LHCN-M2 (cell line): ENCODE measurements around the gene DAO. TPM values are rescaled to one million over a fixed set of nuclear protein-coding genes. Genes with fewer than 3 reads are reported as not detected.
"Not testable (repeated sequence)": the region's sequence is repeated elsewhere in the genome, so short reads cannot be mapped to it uniquely, and the experiment has no call there.

Experiments
- DNase-seq: peaks from one replicate; pipeline ENCODE4 v3.0.0-alpha.2; 2012; ENCODE audit warnings: low read depth
- total RNA-seq: library from RNA; depleted of rRNA; stranded (reverse); fragments of >200 nt; gene quantifications from 2 replicates; pipeline ENCODE4 v1.2.3, GENCODE V29; 2014

Gene DAO
- total RNA-seq, 1 experiment from 2014 or later = not detected

DNA sequence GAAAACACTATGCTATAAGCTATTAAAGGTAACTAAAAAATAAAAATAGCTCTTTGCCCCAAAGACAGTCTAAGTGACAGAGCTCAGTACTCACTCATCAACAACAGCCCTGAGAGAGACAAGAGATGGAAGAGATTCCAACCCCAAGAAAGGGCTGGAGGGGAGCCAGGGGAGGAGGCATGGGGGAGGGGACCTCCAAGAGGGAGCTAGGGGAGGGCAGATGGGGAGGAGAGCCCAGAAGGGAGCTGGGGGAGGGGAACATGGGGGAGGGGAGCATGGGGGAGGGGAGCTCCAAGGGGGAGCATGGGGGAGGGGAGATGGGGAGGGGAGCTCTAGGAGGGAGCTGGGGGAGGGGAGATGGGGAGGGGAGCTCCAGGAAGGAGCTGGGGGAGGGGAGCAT is 30.2 kb upstream of the DAO start:
- DNase-seq = peak; percentile 37

DNA sequence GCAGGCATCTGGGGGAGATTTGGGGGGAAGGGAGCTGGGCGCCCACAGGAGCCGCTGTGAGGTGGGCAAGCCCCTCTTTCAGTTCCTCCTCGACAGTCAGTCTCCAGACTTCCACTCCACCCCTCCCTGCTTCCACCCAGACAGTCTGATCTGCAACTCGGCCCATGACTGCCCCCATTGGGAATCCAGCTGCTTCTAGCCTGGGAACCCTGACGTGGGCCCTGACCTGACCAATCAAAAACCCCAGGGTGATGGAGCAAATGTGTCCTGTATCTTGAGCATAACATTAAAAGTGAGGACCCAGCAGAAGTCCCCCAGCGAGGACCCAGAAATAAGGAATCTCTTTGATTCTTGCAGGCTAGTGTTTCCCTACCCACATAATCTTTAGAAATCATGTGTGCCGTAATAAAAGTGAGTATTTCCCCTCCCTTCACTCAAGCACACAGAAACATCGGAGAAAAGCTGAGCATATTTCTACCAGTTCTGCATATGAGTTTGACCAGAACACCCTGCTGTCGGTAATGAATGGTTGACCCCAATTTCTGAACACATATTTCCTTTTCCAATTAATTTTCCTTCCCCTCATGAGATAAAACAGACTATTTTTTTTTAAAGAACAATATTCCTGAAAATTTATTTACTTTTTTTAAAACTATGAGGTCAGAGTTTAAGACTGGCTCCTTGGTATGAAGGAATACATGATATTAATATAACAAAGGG is 28.9 kb upstream of the DAO start:
- DNase-seq = peak; percentile 87

DNA sequence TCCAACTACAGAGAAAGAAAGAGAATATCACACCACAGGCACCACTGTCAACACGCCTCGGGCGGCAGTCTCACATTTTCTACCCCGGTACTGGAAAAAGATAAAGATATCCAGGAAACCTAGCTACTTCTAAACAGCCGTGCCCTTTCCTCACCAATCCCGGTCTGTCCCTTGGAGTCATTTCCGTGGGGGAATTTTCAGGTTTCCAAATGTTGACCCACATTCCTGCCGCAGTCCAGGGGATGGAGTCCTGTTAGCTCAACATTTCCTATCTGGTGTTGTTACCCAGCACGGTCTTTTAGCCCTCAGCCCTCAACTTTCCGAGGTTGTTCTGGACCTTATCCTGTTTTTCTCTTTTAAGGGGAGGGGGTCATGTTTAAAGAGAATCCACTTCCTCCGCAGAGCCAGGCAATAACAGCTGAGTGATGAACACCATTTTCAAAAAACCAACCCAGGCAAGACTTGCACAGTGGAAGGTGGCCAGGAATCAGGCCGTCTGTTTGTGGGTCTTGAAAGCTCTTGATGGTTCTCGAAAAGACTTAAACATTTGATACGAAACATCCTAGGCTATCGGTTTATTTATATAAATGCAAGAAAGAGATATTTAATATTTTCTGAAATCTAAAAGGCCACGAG is 27.1 kb upstream of the DAO start:
- no peak for DNase-seq

DNA sequence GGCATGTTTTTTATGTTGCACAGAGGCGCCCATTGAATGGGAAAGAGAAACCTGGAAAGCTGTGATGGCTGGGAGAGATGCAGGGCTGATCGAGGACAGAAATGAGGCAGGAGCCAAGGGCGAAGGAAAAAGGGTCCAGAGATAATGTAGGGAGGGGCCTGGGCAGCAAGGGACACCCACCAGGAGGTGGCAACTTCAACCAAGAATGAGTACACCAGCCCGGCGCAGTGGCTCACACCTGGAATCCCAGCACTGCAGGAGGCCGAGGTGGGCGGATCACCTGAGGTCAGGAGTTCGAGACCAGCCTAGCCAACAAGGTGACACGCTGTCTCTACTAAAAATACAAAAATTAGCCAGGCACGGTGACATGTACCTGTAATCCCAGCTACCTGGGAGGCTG is 26.5 kb upstream of the DAO start:
- no peak for DNase-seq

DNA sequence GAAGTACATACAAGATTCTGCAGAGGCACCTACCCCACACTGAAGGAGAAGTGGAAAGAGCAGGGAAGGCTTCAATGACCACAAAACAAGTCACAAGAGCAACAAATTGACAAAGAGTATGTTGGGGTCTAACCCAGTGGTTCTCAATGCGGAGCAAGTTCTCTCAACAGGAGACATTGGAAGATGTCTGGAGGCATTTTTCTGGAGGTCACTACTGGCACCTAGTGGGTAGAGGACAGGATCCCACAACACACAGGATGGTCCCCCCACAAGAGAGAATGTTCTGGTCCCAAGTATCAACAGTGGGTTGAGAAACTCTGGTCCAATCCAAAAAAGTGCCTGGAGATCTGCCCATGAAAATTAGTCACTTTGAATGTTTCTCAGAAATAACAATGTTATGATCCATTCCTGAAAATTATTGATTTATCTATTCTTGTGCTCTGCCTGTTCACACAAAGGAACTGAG is 25.9 kb upstream of the DAO start:
- DNase-seq = peak; percentile 91

DNA sequence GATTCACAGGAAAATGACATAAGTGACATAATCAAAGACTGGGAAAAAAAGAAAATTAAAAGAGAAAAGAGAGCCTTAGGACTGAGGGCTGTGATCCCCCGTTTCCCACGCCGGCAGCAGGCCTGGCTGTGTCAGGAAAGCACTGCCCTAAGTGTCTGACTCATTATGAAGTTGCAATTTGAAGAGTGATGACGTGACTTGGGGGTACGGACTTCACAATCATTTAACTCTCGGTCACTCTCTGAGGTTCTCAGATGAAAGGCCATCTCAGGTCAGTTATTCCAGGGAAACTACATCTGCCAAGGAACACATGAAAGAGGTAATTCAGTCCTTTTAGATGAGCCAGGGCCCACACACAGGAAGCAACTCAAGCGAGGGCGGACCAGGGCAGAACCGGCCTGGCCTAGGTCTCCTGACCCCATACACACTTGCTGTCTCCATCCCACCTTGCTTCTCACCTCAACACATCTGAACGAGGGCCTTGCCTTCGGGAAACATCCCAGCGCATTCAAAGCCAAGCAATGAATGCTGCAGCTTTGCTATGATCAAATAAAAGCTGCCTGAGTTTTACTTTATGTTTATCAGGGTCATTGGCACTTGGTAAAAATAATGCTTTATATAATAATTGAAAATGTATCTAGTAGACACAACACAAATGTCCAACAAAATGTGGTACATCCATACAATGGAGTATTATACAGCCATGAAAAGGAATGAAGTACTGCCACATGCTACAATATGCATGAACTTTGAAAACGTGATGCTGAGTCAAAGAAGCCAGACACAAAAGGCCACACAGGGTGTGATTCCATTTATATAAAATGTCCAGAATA is 25.2 kb upstream of the DAO start:
- peak; percentile 99 for DNase-seq

DNA sequence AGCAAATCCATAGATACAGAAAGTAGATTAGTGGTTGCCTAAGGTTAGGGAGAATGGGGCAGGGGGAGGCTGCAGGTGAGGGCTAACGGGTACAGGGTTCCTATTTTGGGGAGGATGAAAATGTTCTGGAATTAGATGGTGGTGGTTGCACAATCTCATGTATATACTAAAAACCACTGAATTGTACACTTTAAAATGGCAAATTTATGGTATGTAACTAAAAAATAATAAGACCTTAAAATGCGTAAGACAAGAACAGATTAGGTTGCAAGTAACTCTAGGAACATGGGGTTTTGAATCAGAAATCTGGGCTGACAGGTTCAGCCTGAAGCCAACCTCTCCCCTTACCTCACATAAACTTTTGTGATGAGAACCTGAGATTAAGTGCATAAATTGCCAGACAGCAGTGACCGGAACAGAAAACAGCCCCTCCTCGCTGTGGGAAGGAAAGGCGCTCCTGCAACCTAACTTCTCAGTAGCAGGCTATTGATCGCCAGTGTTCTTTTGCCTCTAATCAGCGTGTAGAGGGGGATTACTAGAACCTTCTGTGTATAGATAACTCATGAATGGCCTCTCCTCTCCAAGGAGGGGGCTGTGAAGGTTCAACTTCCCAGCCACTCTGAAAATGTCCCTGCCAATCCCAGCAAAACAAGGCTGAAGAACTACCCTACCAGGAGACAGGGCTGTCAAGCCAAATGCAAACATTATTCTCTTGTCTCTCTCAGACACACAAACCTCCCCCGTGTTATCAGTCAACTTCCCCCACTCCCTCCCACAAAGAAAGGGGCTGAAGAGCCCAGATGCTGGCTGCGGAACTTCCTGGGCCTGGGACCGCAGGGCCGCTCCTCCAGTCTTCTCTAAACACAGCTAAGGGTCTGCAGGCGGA is 24.4 kb upstream of the DAO start:
- no peak for DNase-seq

DNA sequence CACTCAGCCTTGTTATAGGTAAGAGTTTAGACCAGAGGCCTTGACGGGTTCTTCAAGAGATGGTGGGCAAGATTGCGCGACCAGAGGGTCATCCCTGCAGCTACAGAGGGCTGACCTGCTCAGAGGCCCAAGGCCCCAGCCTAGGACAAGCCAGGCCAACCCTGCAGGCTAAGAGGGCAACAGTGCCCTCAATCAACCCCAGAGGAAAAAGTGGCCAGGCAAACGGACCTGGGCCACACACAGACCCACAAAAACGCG is 23.8 kb upstream of the DAO start:
- no peak for DNase-seq

DNA sequence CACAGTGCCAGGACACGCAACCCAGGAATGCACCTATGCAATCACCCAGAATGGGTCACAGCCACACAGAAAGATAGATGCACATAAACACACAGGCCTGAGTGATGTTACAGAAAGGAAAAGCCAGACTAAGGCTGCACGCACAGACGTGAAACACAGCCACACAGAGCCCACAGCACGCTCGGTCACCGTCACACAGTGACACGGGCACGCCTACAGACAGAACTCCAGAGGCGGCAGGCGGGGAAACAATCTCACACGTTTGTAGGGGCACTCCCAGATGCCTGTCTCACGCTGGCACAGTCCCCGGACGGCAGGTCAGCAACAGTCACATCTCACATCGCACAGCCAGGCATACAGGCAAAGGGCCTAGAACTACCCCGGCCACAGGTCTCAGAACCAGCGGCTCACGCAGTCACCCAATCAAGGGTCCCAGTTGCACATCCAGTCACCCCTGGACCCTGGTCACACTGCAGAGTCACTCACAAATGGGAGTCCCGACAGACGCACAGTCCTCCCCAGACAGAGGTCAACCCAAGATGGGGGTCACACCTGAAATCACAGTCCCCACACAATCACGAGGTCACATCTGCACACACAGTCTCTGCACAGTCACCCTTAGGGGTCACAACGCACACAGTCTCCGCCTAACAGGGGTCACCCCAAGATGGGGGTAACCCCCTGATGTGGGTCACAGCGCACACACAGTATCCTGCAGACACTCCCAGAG is 23.3 kb upstream of the DAO start:
- peak; percentile 61 for DNase-seq

DNA sequence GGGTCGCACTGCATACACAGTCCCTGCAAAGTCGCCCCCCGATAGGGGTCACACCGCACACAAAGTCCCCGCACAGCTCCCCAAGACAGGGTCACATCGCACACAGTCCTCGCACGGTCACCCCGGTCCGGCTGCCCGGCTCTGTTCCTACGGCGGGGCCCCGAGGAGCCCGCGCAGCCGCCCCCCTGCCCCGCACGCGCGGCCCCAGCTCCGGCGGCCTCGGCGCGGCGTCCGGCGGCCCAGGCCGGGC is 22.8 kb upstream of the DAO start:
- no peak for DNase-seq

DNA sequence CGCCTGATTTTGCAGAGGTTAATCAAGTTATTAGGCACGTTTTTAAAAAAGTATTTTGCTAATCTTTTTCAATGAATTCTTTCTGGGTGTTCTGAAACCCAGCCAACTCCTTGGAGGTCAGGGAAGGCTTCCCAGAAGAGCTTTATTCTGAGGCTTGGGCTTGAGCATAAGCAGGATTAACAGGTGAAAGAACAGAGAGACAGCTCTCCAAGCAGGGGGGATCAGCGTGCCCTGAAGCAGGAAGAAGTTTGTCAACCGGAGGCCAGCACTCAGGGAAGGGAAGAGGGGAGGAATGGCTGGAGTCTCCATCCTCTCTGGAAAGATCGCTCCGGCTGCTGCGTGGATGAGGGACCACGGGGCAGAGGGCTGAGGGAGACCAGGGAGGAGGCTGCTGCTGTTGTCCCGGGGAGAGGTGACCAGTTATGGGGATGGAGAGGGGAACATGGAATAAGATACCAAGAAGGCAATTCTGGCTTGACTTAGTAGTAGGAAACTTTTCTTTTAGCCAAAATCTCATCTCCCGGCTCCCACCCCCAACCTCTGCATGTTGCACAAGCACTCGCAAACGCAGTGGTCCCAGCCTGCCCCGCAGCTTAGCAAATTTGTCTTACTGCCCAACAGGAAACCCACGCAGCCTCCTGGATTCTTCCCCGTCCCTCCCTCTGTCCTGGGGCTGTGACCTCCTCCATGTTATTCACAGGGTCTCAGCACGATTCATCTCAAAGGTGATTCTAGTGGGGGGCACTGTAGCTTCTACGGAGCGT is 21.4 kb upstream of the DAO start:
- DNase-seq = no peak

DNA sequence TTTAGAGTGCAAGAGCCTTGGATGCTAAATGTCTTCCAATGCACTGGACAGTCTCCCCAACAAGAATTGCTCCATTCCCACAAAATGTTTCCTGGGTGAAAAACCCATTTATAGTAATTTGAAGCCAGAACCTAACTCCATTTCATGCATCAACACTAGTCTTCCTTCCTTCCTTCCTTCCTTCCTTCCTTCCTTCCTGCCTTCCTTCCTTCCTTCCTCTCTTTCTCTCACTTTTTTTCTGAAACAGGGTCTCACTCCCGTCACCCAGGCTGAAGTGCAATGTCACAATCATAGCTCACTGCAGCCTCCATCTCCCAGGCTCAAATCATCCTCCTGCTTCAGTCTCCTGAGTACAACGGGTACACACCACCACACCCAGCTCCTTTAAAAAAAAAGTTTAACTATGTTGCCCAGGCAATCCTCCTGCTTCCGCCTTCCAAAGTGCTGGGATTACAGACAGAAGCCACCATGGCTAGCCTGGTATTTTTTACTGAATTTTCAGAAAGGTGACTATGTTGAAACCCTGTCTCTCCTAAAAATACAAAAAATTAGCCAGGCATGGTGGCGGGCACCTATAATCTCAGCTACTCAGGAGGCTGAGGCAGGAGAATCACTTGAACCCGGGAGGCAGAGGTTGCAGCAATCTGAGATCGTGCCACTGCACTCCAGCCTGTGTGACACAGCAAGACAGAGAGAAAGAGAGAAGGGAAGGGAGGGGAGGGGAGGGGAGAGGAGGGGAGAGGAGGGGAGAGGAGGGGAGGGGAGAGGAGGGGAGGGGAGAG is 20.6 kb upstream of the DAO start:
- not testable (repeated sequence) for DNase-seq

DNA sequence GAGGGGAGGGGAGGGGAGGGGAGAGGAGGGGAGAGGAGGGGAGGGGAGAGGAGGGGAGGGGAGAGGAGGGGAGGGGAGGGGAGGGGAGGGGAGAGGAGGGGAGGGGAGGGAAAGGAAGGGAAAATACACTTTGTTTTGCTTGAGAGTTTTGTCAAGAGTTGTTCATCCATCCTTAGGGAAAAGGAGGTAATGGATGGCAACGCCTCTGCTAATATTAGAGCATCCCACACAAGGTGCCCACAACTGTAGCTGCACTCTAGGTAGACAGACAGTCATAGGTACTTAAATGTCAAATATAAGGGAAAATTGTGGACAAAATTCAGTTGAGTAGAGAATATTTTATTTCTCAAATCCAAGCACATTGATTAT is 20.0 kb upstream of the DAO start:
- no peak for DNase-seq

DNA sequence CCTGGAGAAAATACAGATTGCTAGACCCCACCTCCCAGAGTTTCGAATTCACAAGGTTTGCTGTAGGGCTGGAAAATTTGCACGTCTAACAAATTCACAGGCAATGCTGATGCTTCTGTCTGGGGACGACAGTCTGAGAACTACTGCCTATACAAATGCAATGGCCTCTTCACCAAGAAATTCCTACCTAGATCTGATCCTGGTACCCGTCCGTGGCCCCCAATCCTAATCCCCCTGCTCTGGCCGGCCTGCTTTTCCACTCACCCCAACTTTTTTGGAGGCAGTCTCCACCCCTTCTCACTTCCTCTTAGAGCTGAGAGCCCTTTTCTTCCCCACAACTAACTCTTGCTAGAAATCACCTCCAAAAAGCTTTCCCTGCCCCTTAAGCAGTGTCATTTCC is 19.4 kb upstream of the DAO start:
- DNase-seq = no peak

DNA sequence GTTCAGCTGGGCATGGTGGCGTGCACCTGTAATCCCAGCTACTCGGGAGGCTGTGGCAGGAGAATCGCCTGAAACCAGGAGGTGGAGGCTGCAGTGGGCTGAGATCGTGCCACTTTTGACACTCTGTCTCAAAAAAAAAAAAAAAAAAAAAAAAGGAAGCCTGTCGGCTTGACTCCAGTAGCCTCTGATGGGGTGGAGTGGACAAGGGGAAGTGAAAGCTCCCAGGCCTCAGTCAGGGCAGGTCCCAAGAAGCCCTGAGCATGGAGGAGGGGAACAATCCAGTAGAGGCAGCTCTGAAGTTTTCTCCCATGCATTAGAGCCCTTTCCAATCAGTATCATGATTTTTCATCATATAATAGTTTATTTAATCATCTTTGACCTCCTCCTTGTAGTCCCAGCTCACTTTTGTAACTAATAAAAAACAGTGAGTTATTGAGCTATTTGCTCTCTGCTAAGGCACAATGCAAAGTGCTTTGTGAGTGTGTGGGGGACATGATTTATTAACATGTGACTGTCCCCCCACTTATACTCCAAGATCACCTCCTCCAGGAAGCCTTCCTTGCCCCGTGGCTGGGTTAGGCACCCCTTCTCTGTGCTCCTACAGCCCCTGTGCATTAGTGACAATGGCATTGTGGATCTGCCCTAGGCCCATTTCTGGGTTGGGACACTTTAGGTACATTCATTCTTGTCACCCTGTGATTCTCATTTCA is 17.9 kb upstream of the DAO start:
- DNase-seq = no peak

DNA sequence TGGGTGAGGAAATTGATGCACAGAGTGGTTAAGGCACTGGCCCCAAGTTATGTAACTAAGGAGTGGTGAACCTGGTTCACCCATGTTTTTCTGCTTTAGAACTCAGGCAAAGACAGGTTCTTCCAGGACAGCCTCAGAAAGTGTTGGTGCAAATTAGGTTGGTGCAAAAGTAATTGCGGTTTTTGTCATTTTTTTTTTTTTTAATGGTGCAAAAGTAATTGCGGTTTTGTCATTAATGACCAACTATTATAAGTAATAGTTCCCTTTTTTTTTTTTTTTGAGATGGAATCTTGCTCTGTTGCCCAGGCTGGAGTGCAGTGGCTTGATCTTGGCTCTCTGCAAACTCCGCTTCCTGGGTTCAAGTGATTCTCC is 17.3 kb upstream of the DAO start:
- no peak for DNase-seq

DNA sequence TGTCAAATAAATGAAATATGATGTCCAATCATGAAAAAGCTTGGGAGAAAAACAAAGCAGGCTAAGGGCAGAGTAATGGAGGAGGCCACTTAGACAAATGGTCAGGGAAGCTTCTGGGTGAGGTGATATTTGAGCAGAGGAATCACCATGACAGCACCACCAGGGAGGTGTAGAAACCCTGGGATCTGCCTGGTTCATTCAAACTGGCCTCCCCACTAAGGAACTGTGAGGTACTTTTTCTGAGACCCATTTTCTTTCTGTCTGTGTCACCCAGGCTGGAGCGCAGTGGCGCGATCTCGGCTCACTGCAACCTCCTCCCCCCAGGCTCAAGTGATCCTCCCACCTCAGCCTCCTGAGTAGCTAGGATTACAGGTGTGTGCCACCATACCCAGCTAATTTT is 14.7 kb upstream of the DAO start:
- DNase-seq = no peak

DNA sequence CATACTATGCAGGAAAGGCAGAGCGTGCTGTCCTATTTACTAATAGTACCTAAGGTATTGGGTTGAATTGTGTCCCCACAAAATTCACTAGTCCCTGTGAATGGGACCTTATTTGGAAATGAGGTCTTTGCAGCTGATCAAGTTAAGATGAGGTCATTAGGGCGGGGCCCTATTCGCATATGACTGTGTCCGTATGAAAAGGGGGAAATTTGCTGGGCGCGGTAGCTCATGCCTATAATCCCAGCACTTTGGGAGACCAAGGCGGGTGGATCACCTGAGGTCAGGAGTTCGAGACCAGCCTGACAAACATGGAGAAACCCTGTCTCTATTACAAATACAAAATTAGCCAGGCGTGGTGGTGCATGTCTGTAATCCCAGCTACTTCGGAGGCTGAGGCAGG is 13.8 kb upstream of the DAO start:
- DNase-seq = not testable (repeated sequence)

DNA sequence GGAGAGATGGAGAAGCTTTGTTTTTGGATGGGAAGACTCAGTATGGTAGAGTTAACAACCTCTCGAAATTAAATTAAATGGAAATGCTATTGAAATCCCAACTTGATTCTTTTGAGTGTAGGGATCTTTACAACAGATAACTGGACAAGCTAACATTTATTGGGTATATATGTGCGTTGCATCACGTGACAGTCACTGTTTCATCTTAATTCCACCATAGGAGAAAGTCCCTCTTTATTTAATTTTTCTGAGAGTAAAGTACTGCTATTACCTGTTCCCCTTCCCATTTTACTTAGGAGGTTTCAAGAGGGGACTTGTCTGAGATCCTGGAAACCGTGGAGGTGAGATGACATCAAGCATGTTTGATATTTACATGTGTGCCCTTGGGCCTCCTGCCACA is 11.1 kb upstream of the DAO start:
- DNase-seq = no peak
